HG03439 (cell line): Measurements from ENCODE around the gene TRIM46.
"Not testable (repeated sequence)": the region's sequence is repeated elsewhere in the genome, so short reads cannot be mapped to it uniquely, and the experiment has no call there.

Experiments
- ATAC-seq: cut with Tn5 transposase; IDR thresholded peaks from one replicate; pipeline ENCODE4 v1.9.1; 2021; ENCODE audit warnings: mild to moderate bottlenecking, moderate library complexity; ENCODE audit not compliant: unreplicated experiment

The TRIM46 gene

GRCh38 chr1:155186067-155186793 lies 12.6 kb downstream of the TRIM46 start:
- no peak for ATAC-seq

GRCh38 chr1:155186794-155187455 lies 13.3 kb downstream of the TRIM46 start:
- no peak for ATAC-seq

- ATAC-seq, result no peak
Measured at GRCh38 chr1:155187456-155187891, 13.8 kb downstream of the TRIM46 start.

DNA sequence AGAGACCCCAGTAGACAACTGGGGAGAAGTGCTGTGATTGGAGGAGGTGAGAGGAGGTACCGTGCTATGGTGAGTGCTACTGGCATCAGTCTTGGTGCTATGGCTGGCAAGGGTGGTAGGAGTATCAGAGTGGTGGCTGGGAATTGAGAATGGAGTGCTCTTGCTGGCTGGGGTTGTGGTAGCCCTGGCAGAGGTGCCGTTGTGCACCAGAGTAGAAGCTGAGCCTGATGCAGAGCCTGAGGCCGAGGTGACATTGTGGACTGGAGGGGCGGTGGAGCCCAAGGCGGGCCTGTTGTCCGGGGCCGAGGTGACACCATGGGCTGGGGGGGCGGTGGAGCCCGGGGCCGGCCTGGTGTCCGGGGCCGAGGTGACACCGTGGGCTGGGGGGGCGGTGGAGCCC lies 14.6 kb downstream of the TRIM46 start:
- no peak for ATAC-seq

DNA sequence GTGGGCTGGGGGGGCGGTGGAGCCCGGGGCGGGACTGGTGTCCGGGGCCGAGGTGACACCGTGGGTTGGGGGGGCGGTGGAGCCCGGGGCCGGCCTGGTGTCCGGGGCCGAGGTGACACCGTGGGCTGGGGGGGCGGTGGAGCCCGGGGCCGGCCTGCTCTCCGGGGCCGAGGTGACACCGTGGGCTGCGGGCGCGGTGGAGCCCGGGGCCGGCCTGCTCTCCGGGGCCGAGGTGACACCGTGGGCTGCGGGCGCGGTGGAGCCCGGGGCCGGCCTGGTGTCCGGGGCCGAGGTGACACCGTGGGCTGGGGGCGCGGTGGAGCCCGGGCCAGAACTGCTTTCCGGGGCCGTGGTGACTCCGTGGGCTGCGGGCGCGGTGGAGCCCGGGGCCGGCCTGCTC lies 16.3 kb downstream of the TRIM46 start:
- not testable (repeated sequence) for ATAC-seq

- ATAC-seq, result no peak
Measured at GRCh38 chr1:155191904-155192303, 18.3 kb downstream of the TRIM46 start.

GRCh38 chr1:155192346-155193274 lies 19.0 kb downstream of the TRIM46 start:
- no peak for ATAC-seq

- ATAC-seq, result peak; percentile 56
Measured at GRCh38 chr1:155193275-155193990, 19.8 kb downstream of the TRIM46 start.

GRCh38 chr1:155193991-155194240 lies 20.3 kb downstream of the TRIM46 start:
- not testable (repeated sequence) for ATAC-seq

DNA sequence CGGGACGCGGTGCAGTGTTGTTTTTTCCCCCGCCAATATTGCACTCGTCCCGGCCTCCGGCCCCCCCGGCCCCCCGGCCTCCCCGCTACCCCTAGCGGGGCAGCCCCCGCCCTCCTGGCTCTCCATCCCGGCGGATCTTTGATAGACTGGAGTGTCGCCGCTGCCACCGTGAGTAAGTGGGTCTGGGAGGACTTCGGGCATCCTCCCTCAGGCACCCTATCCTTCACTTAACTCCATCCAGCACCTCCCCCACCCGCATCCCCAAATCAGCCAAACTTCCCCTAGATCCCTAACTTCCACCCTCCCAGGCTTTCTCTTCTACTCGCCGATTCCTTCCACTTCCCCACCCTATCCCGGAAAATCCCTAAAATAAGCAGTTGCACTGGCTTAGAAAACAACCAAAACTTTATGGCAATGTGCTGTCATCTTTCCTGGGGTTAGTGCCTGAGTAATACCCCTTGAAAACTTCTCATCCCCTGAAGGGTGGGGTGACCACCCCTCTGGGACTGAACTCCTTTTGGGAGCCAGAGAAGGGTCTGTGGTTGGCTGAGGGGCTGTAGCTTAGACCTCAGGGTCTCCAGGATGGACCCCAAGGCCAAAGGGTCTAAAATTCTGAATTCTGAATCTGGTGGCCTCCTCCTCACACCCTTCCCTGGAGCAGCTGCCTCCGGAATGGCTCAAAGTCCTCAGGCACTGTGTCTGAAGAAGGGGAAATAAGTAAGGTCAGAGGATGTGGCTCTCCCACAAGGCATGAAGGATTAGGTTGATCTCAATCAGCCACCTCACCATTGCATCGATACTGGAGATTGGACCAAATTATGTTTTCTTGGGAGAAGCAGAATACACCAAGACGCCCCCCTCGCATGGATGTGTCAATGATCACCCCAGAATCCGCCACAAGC lies 21.8 kb downstream of the TRIM46 start:
- no peak for ATAC-seq

DNA sequence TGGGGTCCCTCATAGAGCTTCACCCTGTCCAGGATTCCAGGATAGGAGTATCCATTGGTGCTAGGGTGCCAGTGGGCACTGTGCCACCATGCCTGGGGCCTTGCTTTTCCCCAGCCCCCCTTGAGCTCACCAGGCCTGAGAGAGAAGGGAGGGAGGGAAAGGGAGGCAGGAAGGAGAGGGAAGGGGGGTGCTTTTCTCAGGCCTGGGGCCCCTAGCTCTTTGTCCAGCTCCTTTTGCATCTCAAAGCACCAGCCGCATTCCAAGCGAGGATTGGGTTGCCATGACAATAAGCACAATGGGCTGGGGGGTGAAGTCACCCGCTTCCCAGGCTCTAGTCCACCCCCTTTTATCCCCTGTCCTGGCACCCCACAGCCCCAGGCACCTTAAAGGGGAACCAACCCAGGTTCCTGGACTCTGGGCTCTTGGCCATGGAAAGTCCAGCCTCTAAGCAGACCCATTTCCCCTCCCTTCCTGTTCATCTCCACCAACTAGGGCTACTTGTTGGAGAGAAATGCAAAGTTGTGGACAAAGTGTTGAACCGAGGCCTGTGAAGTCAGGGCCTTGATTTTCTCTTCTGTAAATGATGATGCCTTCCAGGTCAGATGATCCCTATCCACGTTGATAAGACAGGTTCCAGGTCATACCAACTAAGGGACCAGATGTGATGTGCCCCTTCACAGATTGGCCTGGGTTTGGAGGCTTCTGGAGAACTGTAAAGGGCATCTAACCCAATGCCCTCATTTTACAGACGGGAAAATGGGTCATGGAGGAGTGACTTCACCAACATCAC lies 22.6 kb downstream of the TRIM46 start:
- no peak for ATAC-seq

DNA sequence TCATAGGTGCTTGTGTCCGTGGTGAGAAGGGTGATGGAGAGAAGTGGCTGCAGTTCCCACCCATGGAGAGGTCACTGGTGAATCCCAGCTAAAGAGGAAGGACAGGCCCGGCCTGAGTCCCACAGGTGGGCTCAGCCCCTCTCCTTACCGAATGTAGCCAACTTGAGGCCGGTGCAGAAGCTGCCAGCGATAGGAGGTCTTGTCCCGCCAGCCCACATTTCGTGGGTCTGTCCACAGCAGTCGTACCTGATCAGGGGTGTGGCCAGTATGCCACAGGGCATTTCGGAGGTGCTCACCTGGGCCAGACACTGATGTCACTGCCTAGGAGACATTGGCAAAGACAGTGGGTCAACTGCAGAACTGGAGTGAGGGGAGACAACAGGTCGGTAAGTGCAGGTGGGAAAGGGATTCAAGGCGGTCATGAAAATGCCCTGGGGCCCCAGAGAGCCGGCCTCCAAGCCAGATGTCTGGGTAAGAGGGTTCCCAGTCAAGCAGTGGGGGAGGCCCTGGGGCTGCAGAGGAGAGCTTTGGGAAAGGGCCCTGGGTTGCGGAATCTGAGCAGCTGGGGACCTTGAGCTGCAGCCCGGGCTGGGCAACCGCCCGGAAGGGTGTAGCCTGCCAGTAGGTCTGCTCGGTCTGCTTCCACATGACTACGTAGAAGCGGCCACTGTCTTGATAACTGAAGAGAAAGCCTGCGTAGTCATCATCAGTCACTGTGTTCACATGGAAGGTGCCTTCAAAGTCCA lies 23.4 kb downstream of the TRIM46 start:
- no peak for ATAC-seq

DNA sequence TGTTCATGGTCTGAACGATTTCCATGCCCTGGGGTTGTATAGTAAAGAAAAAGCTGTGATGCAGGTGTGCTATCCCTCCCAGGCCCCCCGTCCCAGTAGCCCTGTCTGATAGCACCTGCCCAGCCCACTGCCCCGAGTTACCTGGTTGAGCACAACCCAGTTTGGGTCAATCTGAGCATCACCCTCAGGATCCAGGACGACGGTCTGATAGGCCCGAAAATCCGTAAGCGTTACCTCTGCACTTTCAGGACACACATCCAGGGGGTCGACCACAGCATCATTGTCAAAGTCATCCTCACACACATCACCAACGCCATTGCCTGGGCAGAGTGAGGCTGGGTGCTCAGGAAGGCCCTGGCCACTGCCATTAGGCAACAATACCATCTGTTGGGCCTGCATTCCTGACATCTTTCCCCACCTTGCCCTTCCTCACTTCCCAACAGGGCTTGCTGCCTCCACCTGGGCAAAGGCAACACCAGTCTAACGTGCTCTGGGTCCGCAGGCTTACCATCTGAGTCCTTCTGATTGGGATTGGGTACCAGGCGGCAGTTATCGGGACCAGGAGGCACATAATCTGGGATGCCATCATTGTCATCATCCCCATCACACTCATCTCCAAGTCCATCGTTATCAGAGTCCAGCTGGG lies 24.4 kb downstream of the TRIM46 start:
- ATAC-seq, result no peak

DNA sequence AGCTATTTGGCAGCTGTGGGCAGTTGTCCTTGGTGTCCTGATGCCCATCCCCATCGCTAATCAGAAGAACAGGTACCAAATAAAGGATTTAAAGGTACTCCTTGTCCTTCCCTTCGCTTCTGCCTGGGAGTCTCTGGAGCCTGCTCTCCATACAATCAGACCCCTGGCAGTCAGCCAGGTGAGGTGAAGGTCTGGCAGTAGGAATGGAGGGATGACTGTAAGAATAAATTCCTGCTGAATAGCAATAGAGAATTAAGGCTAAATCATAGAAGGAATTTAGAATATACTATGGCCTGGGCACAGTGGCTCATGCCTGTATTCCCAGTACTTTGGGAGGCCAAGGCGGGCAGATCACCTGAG lies 24.9 kb downstream of the TRIM46 start:
- ATAC-seq, result no peak

DNA sequence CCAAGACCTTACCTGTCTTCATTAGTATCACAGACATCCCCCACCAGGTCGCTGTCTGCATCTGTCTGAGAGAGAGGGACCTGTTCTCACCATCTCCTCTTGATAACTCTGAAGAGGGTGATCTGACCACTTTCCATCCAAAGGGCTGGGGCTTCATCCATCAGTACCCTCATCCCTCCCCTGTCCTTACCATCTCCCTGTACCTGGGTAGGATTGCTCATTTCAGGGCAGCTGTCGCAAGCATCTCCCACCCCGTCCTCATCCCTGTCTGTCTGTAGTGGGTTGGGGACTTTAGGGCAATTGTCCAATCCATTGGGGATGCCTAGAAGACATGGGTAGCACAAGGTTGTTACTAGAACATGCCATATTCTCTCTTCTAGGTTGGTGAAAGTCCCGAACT lies 26.1 kb downstream of the TRIM46 start:
- ATAC-seq, result no peak

DNA sequence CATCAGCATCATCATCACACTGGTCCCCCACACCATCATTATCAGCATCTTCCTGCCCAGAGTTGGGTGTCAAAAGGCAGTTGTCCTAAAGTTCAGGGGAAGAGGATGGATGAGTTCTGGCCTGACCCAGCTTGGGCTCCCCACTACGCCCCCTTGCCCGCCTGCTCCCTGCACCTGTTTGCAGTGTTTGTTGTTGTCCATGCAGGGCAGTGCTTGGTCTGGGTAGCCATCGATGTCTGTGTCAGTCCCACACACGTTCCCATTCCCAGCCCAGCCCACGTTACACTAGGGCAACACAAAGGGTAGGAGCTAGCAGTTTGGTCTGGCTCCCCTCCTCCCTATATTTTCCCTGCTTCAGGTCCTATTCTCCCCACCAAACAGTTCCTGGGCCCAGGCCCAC lies 27.3 kb downstream of the TRIM46 start:
- ATAC-seq, result no peak

- no peak for ATAC-seq
Measured at GRCh38 chr1:155202198-155202597, 28.5 kb downstream of the TRIM46 start.
